Measurements from ENCODE around the gene CHRM2.
A peak's percentile ranks its signal among the peaks of the same experiment; 100 is the strongest.

Gene CHRM2

GRCh38 chr7:137025469-137026175 lies 157.2 kb downstream of the CHRM2 start:
- no peak for TF ChIP-seq CTCF (conservative IDR thresholded peaks at IDR 0.05; ENCODE audit: low read depth, low read length)
- H3K4me3 ChIP-seq (ENCODE audit: low read depth, low read length) = no peak overlapping the region
- peak; percentile 73 for DNase-seq (ENCODE audit: low read depth)

GRCh38 chr7:137026176-137026500 lies 157.7 kb downstream of the CHRM2 start:
- peak; percentile 42 for DNase-seq (ENCODE audit: low read depth)

GRCh38 chr7:137032436-137032835 lies 164.0 kb downstream of the CHRM2 start:
- no peak for TF ChIP-seq CTCF (conservative IDR thresholded peaks at IDR 0.05; ENCODE audit: low read depth, low read length)
- DNase-seq (ENCODE audit: low read depth) = no peak
- H3K4me3 ChIP-seq (ENCODE audit: low read depth, low read length) = no peak overlapping the region

More at GRCh38 chr7:137026176-137026500, 157.7 kb downstream of the CHRM2 start:
- TF ChIP-seq CTCF (conservative IDR thresholded peaks at IDR 0.05; ENCODE audit: low read depth, low read length) = no peak
- H3K4me3 ChIP-seq (ENCODE audit: low read depth, low read length) = no peak overlapping the region

GRCh38 chr7:137036768-137037167 lies 168.3 kb downstream of the CHRM2 start:
- no peak overlapping the region for H3K4me3 ChIP-seq (ENCODE audit: low read depth, low read length)
- DNase-seq (ENCODE audit: low read depth) = peak; percentile 13
- no peak for TF ChIP-seq CTCF (conservative IDR thresholded peaks at IDR 0.05; ENCODE audit: low read depth, low read length)

- no peak overlapping the region for H3K4me3 ChIP-seq (ENCODE audit: low read depth, low read length)
- no peak for TF ChIP-seq CTCF (conservative IDR thresholded peaks at IDR 0.05; ENCODE audit: low read depth, low read length)
- no peak for DNase-seq (ENCODE audit: low read depth)
Observed at GRCh38 chr7:137038706-137039105, 170.3 kb downstream of the CHRM2 start.

- no peak for TF ChIP-seq CTCF (conservative IDR thresholded peaks at IDR 0.05; ENCODE audit: low read depth, low read length)
- DNase-seq (ENCODE audit: low read depth) = no peak
Observed at GRCh38 chr7:137040745-137041144, 172.3 kb downstream of the CHRM2 start.

GRCh38 chr7:137045573-137045972 lies 177.1 kb downstream of the CHRM2 start:
- TF ChIP-seq CTCF (conservative IDR thresholded peaks at IDR 0.05; ENCODE audit: low read depth, low read length) = no peak
- no peak for DNase-seq (ENCODE audit: low read depth)
- no peak overlapping the region for H3K4me3 ChIP-seq (ENCODE audit: low read depth, low read length)

More at GRCh38 chr7:137040745-137041144, 172.3 kb downstream of the CHRM2 start:
- no peak overlapping the region for H3K4me3 ChIP-seq (ENCODE audit: low read depth, low read length)
